Lower leg skin (tissue), 3 donors: ENCODE results near the gene ODF4.

ENCODE experiments used
- POLR2A ChIP-seq, 2 donors: fragments of 450-650 bp; IDR thresholded peaks; one replicate each; pipeline ENCODE4 v1.6.1; 2016 to 2017; ENCODE audit warnings: antibody characterized with exemption in 2 of 2, mild to moderate bottlenecking in 1 of 2, moderate library complexity in 1 of 2
- TF ChIP-seq, protein P1 (sequence below), 3 donors: fragments of 450-650 bp; IDR thresholded peaks; one replicate each; pipeline ENCODE4 v1.5.1; 2016; ENCODE audit warnings: antibody characterized with exemption in 3 of 3, mild to moderate bottlenecking in 3 of 3, moderate library complexity in 2 of 3

GRCh38 chr17:8380049-8380448 is 40.4 kb downstream of the ODF4 start:
- TF ChIP-seq POLR2A (IDR thresholded peaks at IDR 0.05), result no peak
- TF ChIP-seq, protein P1, sequence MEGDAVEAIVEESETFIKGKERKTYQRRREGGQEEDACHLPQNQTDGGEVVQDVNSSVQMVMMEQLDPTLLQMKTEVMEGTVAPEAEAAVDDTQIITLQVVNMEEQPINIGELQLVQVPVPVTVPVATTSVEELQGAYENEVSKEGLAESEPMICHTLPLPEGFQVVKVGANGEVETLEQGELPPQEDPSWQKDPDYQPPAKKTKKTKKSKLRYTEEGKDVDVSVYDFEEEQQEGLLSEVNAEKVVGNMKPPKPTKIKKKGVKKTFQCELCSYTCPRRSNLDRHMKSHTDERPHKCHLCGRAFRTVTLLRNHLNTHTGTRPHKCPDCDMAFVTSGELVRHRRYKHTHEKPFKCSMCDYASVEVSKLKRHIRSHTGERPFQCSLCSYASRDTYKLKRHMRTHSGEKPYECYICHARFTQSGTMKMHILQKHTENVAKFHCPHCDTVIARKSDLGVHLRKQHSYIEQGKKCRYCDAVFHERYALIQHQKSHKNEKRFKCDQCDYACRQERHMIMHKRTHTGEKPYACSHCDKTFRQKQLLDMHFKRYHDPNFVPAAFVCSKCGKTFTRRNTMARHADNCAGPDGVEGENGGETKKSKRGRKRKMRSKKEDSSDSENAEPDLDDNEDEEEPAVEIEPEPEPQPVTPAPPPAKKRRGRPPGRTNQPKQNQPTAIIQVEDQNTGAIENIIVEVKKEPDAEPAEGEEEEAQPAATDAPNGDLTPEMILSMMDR (IDR thresholded peaks at IDR 0.05), result no peak
